Measurements from ENCODE around the gene PLEKHA6. TPM values are rescaled to one million over a fixed set of nuclear protein-coding genes. Genes with fewer than 3 reads are reported as not detected.

PLEKHA6 gene
- total RNA-seq, 1 experiment from 2014 or later, result 5.5 TPM

DNA sequence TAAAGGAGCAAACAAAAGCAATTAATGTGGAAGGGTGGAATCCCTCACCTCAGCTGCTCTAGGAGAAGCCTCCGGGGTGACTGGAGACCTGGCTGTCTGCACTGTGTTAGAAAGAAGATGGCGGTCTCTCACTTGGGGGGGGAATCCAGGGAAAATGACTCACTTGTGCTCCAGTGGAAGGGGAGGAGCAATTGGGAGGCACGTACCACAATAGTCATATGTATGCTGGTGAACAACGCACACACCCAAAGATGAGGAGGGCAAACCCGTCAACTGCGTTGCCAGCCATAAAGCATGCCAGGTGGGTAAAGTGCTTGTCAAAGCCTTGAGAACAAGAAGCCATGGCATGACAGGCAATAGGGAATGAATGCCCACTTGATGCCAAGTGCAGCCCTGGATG, 22.1 kb downstream of the PLEKHA6 start:
- ATAC-seq, result no peak
- in situ Hi-C loops (cut with HindIII; ENCODE audit: low pct_unique_long_range_greater_than_20kb, low sequenced_read_pairs) (no loop called here), intact Hi-C loops (cut with micrococcal nuclease; ENCODE audit: unreplicated experiment) (no loop called here)

DNA sequence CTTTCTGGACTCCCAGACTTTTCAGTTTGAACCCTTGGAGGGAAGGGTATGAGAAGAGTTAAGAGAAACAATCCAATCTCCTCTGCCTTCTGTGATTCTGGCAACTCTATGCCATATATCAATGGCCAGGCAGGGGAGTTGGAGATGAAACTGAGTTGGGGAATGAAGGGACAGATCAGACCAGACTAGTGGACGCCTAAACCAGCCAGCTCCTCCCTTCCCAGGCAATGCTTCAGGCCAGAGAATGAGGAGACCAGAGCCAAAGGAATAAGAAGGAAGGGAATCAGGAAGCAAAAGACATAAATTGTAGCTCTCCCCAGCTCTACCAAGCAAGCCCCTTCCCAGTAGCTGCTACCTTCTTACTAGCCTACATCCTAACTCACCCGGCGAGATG, 22.7 kb downstream of the PLEKHA6 start:
- POLR2A ChIA-PET, result no interaction called here
- H3K27me3 ChIP-seq (ENCODE audit: control insufficient read depth, insufficient read depth, low read length), result no peaks in the 10 kb centered on the region
- TF ChIP-seq POLR2AphosphoS5 (IDR thresholded peaks at IDR 0.05; ENCODE audit: low read depth, low read length) (no peak), TCF7L2 (IDR thresholded peaks at IDR 0.05; ENCODE audit: low read depth, low read length) (no peak), SIN3A (IDR thresholded peaks at IDR 0.05; ENCODE audit: borderline replicate concordance, insufficient read depth, low read depth, low read length) (no peak)
- TF ChIP-seq, protein P1, sequence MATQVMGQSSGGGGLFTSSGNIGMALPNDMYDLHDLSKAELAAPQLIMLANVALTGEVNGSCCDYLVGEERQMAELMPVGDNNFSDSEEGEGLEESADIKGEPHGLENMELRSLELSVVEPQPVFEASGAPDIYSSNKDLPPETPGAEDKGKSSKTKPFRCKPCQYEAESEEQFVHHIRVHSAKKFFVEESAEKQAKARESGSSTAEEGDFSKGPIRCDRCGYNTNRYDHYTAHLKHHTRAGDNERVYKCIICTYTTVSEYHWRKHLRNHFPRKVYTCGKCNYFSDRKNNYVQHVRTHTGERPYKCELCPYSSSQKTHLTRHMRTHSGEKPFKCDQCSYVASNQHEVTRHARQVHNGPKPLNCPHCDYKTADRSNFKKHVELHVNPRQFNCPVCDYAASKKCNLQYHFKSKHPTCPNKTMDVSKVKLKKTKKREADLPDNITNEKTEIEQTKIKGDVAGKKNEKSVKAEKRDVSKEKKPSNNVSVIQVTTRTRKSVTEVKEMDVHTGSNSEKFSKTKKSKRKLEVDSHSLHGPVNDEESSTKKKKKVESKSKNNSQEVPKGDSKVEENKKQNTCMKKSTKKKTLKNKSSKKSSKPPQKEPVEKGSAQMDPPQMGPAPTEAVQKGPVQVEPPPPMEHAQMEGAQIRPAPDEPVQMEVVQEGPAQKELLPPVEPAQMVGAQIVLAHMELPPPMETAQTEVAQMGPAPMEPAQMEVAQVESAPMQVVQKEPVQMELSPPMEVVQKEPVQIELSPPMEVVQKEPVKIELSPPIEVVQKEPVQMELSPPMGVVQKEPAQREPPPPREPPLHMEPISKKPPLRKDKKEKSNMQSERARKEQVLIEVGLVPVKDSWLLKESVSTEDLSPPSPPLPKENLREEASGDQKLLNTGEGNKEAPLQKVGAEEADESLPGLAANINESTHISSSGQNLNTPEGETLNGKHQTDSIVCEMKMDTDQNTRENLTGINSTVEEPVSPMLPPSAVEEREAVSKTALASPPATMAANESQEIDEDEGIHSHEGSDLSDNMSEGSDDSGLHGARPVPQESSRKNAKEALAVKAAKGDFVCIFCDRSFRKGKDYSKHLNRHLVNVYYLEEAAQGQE (IDR thresholded peaks at IDR 0.05; ENCODE audit: insufficient read depth in 1 of 2, low read depth in 2 of 2, low read length in 1 of 2), result no peak
- TF ChIP-seq, protein P2, sequence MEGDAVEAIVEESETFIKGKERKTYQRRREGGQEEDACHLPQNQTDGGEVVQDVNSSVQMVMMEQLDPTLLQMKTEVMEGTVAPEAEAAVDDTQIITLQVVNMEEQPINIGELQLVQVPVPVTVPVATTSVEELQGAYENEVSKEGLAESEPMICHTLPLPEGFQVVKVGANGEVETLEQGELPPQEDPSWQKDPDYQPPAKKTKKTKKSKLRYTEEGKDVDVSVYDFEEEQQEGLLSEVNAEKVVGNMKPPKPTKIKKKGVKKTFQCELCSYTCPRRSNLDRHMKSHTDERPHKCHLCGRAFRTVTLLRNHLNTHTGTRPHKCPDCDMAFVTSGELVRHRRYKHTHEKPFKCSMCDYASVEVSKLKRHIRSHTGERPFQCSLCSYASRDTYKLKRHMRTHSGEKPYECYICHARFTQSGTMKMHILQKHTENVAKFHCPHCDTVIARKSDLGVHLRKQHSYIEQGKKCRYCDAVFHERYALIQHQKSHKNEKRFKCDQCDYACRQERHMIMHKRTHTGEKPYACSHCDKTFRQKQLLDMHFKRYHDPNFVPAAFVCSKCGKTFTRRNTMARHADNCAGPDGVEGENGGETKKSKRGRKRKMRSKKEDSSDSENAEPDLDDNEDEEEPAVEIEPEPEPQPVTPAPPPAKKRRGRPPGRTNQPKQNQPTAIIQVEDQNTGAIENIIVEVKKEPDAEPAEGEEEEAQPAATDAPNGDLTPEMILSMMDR (IDR thresholded peaks at IDR 0.05), result no peak
- no peaks in the 10 kb centered on the region for H3K9me3 ChIP-seq (ENCODE audit: control insufficient read depth, insufficient read depth, low read depth, low read length)
- in situ Hi-C loops (cut with HindIII; ENCODE audit: low pct_unique_long_range_greater_than_20kb, low sequenced_read_pairs) (no loop called here), intact Hi-C loops (cut with micrococcal nuclease; ENCODE audit: unreplicated experiment) (no loop called here)
- no peak for ATAC-seq
- H3K4me1 ChIP-seq (ENCODE audit: control insufficient read depth, insufficient read depth, low read length), result no peaks in the 10 kb centered on the region
- DNase-seq (ENCODE audit: low read depth, low spot score), result no peak
- H3K4me3 ChIP-seq (ENCODE audit: low read depth in 2 of 2, low read length in 2 of 2), result no peak overlapping the region
- no TSS peak for BruUV-seq (replicated peaks)
- CTCF ChIA-PET, result interaction anchor here (0.7 kb wide), 1 partner anchor 182 kb away, joined by 3 read pairs; no protein-coding TSS in a partner anchor
- no peak overlapping the region for H3K27ac ChIP-seq (ENCODE audit: low read length)
- H3K36me3 ChIP-seq (ENCODE audit: control insufficient read depth, insufficient read depth, low read length), result no peaks in the 10 kb centered on the region

More for the DNA sequence above, 22.1 kb downstream of the PLEKHA6 start:
- Histone ChIP-seq H3K4me1 (ENCODE audit: control insufficient read depth, insufficient read depth, low read length) (no peaks in the 10 kb centered on the region), H3K9me3 (ENCODE audit: control insufficient read depth, insufficient read depth, low read depth, low read length) (no peaks in the 10 kb centered on the region), H3K36me3 (ENCODE audit: control insufficient read depth, insufficient read depth, low read length) (no peaks in the 10 kb centered on the region), H3K27me3 (ENCODE audit: control insufficient read depth, insufficient read depth, low read length) (no peaks in the 10 kb centered on the region), H3K4me3 (ENCODE audit: low read depth in 2 of 2, low read length in 2 of 2) (no peak overlapping the region), H3K27ac (ENCODE audit: low read length) (no peak overlapping the region)
- no peak for DNase-seq (ENCODE audit: low read depth, low spot score)
- TF ChIP-seq POLR2AphosphoS5 (IDR thresholded peaks at IDR 0.05; ENCODE audit: low read depth, low read length) (no peak), TCF7L2 (IDR thresholded peaks at IDR 0.05; ENCODE audit: low read depth, low read length) (no peak), SIN3A (IDR thresholded peaks at IDR 0.05; ENCODE audit: borderline replicate concordance, insufficient read depth, low read depth, low read length) (no peak)
- TF ChIP-seq, protein P1 (IDR thresholded peaks at IDR 0.05; ENCODE audit: insufficient read depth in 1 of 2, low read depth in 2 of 2, low read length in 1 of 2), result no peak
- TF ChIP-seq, protein P2 (IDR thresholded peaks at IDR 0.05), result no peak
- CTCF ChIA-PET, result interaction anchor here (0.7 kb wide), 1 partner anchor 183 kb away, joined by 3 read pairs; no protein-coding TSS in a partner anchor
- POLR2A ChIA-PET, result interaction anchor here (0.5 kb wide), 1 partner anchor 178 kb away, joined by 3 read pairs; no protein-coding TSS in a partner anchor
- no TSS peak for BruUV-seq (replicated peaks)

All from Panc1 (cell line).